GM12878 (cell line): Measurements from ENCODE around the gene UTP25. TPM values are rescaled to one million over a fixed set of nuclear protein-coding genes. Genes with fewer than 3 reads are reported as not detected.

Source experiments
- ATAC-seq: fragments of 200-7000 bp; cut with Tn5 transposase; 3 replicates; pipeline ENCODE4 v1.9.1; 2020; ENCODE audit warnings: mild to moderate bottlenecking, moderate library complexity
- BruUV-seq: library from RNA; stranded (reverse); fragments of 400-500 nt; replicated peaks from 2 replicates; lab custom pipeline; 2021; lab: Mats Ljungman, UMichigan
- CTCF ChIA-PET: fragments of 300-600 bp; sonication (Branson Sonifier 250); formaldehyde crosslinking; extraction: SDS; loops from one replicate; lab custom pipeline; 2021; ENCODE audit warnings: inconsistent platforms; lab: Yijun Ruan, JAX
- POLR2A ChIA-PET: fragments of 350-600 bp; formaldehyde crosslinking; extraction: SDS; loops from one replicate; lab custom pipeline; 2021; ENCODE audit warnings: inconsistent platforms; lab: Charles Lee
- RAD21 ChIA-PET: fragments of 300-600 bp; sonication (Branson Sonifier 250); formaldehyde crosslinking; loops from one replicate; lab custom pipeline; 2023; ENCODE audit warnings: antibody characterized with exemption; ENCODE audit not compliant: unreplicated experiment; lab: Charles Lee
- SMC1A ChIA-PET: fragments of 300-600 bp; sonication (Branson Sonifier 250); formaldehyde crosslinking; loops from one replicate; lab custom pipeline; 2023; ENCODE audit not compliant: unreplicated experiment, uncharacterized antibody; lab: Charles Lee
- DNase-seq: peaks from one replicate; pipeline ENCODE4 v3.0.0-alpha.2; 2011; ENCODE audit warnings: low read depth, low spot score
- FAIRE-seq: peaks from 3 replicates; lab custom pipeline; 2011; peaks lifted over from hg19 to GRCh38; lab: Jason Lieb, UNC
- H2AFZ ChIP-seq: 2 replicates; pipeline ENCODE4 v1.6.0; 2011; ENCODE audit warnings: low read depth, low read length, control low read depth; ENCODE audit not compliant: control insufficient read depth
- H3K27ac ChIP-seq: 2 replicates; pipeline ENCODE4 v1.5.1; 2011; ENCODE audit warnings: control low read depth; ENCODE audit not compliant: control insufficient read depth, insufficient read depth
- H3K27me3 ChIP-seq, 2 experiments: replicated peaks in 1 of 2; 2 replicates each; pipeline versions ENCODE4 v1.6.0 to v1.6.1; 2011; ENCODE audit warnings: low read length in 1 of 2; ENCODE audit not compliant: control insufficient read depth in 2 of 2, insufficient read depth in 2 of 2
- H3K36me3 ChIP-seq, 2 experiments: 2 replicates each; pipeline ENCODE4 v1.5.1; 2011; ENCODE audit warnings: low read length in 1 of 2; ENCODE audit not compliant: control insufficient read depth in 2 of 2, insufficient read depth in 2 of 2
- H3K4me1 ChIP-seq: 2 replicates; pipeline ENCODE4 v1.6.1; 2011; ENCODE audit warnings: mild to moderate bottlenecking, low read length, moderate library complexity, mixed read lengths; ENCODE audit not compliant: control insufficient read depth, insufficient read depth
- H3K4me2 ChIP-seq: 2 replicates; pipeline ENCODE4 v1.6.0; 2011; ENCODE audit warnings: control low read depth; ENCODE audit not compliant: control insufficient read depth, insufficient read depth
- H3K4me3 ChIP-seq: fragments of 200-600 bp; sonication (generic); 2 replicates; pipeline ENCODE4 v1.5.1; 2016
- H3K79me2 ChIP-seq: 2 replicates; pipeline ENCODE4 v1.6.0; 2011; ENCODE audit warnings: low read length; ENCODE audit not compliant: control insufficient read depth, insufficient read depth
- H3K9ac ChIP-seq: 2 replicates; pipeline ENCODE4 v1.8.0; 2011; ENCODE audit warnings: low read length, control low read depth, mixed read lengths; ENCODE audit not compliant: control insufficient read depth, insufficient read depth
- H3K9me3 ChIP-seq: replicated peaks from 3 replicates; pipeline ENCODE4 v1.5.1; 2011; ENCODE audit warnings: mild to moderate bottlenecking, low read length; ENCODE audit not compliant: control insufficient read depth, insufficient read depth
- H4K20me1 ChIP-seq: 2 replicates; pipeline ENCODE4 v1.6.0; 2011; ENCODE audit not compliant: control insufficient read depth, insufficient read depth
- CUX1 ChIP-seq: IDR thresholded peaks from 2 replicates; pipeline ENCODE4 v1.6.1; 2012; ENCODE audit warnings: improper control_type of control experiment, low read depth, low read length; ENCODE audit not compliant: insufficient replicate concordance
- EZH2 ChIP-seq: IDR thresholded peaks from 2 replicates; pipeline ENCODE4 v1.6.1; 2012; ENCODE audit warnings: low read depth, mild to moderate bottlenecking, control low read depth, inconsistent platforms, low read length, borderline replicate concordance; ENCODE audit not compliant: control insufficient read depth
- IRF4 ChIP-seq: IDR thresholded peaks from 2 replicates; pipeline ENCODE4 v1.6.1; 2011; ENCODE audit warnings: low read depth, low read length
- NBN ChIP-seq: fragments of 450-650 bp; IDR thresholded peaks from 2 replicates; pipeline ENCODE4 v1.6.1; 2016
- TARDBP ChIP-seq: IDR thresholded peaks from 2 replicates; pipeline ENCODE4 v1.6.1; 2016; ENCODE audit warnings: borderline replicate concordance
- TBL1XR1 ChIP-seq: IDR thresholded peaks from 2 replicates; pipeline ENCODE4 v1.6.1; 2012; ENCODE audit warnings: low read depth, low read length, improper control_type of control experiment
- ZBTB11 ChIP-seq: fragments of 450-650 bp; formaldehyde crosslinking; IDR thresholded peaks from 2 replicates; pipeline ENCODE4 v1.5.0; 2022; ENCODE audit warnings: mild to moderate bottlenecking, missing genetic modification characterization
- WGBS: methylation state at CpG from one replicate; pipeline ENCODE4 v1.1.6; 2016; ENCODE audit warnings: low lambda C conversion rate; ENCODE audit not compliant: insufficient replicate concordance, insufficient coverage; ENCODE audit errors: missing lambda C conversion rate; 5-methylcytosine and 5-hydroxymethylcytosine counted together
- in situ Hi-C: fragments of 300-500 bp; cut with MboI; formaldehyde crosslinking; loops from 9 replicates; pipeline ENCODE4 v1.14.3; 2018; ENCODE audit warnings: mixed read lengths
- intact Hi-C: fragments of 100-400 bp; cut with micrococcal nuclease; formaldehyde crosslinking; loops from one replicate; pipeline ENCODE4 v1.14.2; 2022; ENCODE audit not compliant: unreplicated experiment
- polyA plus RNA-seq, 11 experiments: library from polyadenylated mRNA; depleted of rRNA in 4 of 11; unstranded in 6 of 11; stranded (reverse) in 5 of 11; fragments of >200 nt; fragmentation: Nextera tagmentation in 4 of 11; fragmentation: Illumina TruSeq in 1 of 11; extraction: Ambion mirVana in 4 of 11; extraction: Trizol in 1 of 11; gene quantifications; 1 replicate in 1 of 11; 2 replicates in 10 of 11; pipeline versions ENCODE4 v1.2.1 to v1.2.3, GENCODE V29; 2011 to 2016; ENCODE audit warnings: inconsistent platforms in 2 of 11, missing spikeins in 2 of 11, low read depth in 1 of 11
- total RNA-seq, 4 experiments: library from RNA; depleted of rRNA in 3 of 4; stranded (reverse); fragments of >200 nt in 3 of 4; fragmentation: Illumina TruSeq in 1 of 4; extraction: Trizol in 1 of 4; gene quantifications; 2 replicates each; pipeline versions ENCODE4 v1.2.1 to v1.2.3, GENCODE V29; 2013 to 2021

The UTP25 gene
- total and polyA plus RNA-seq, 10 of the 15 experiments (the other 5 are each of a cell fraction or from before 2014, with no cell fraction given) = 3.0 to 13.3 (median 8.5) TPM

GRCh38 chr1:209802780-209803152 lies 25.0 kb upstream of the UTP25 start:
- H3K27me3 ChIP-seq = peaks cover 0 to 6% of the 10 kb centered on the region in 2 experiments; a peak in 2 of 4 replicates
- 11% methylated on average over 4 of the region's 4 CpGs for WGBS
- TF ChIP-seq TBL1XR1 = no peak
- TF ChIP-seq NBN = no peak
- TF ChIP-seq ZBTB11 (CRISPR knock-in tag) = no peak
- no peak for TF ChIP-seq EZH2
- no peak for TF ChIP-seq IRF4
- TF ChIP-seq TARDBP = no peak
- TF ChIP-seq CUX1 = no peak
- H3K79me2 ChIP-seq = no peaks in the 10 kb centered on the region
- no peak overlapping the region for H3K9ac ChIP-seq
- ChIA-PET CTCF (interaction anchor here (1.0 kb wide), 1 partner anchor 12 kb away, joined by 3 read pairs; no protein-coding TSS in a partner anchor), SMC1A (interaction anchor here (1.1 kb wide), 1 partner anchor 12 kb away, joined by 3 read pairs; no protein-coding TSS in a partner anchor), RAD21 (no interaction called here), POLR2A (no interaction called here)
- in situ Hi-C loops = no loop called here
- DNase-seq (no peak), ATAC-seq (no peak), FAIRE-seq (no peak)
- no peaks in the 10 kb centered on the region for H3K4me1 ChIP-seq
- no peak overlapping the region for H3K4me2 ChIP-seq
- H3K9me3 ChIP-seq = no peaks in the 10 kb centered on the region
- no peak overlapping the region for H3K27ac ChIP-seq
- no TSS peak for BruUV-seq
- no peaks in the 10 kb centered on the region for H3K36me3 ChIP-seq
- no peak overlapping the region for H2AFZ ChIP-seq
- no peak overlapping the region for H3K4me3 ChIP-seq
- intact Hi-C loops = no loop called here
- H4K20me1 ChIP-seq = no peaks in the 10 kb centered on the region
